ENCODE measurements around the gene ZBTB7C.

ZBTB7C gene

GRCh38 chr18:48310353-48310752, 98.8 kb downstream of the ZBTB7C start:
- H3K79me2 ChIP-seq (ENCODE audit: insufficient read depth, low read length): no peaks in the 10 kb centered on the region
- no peak for TF ChIP-seq EZH2 (IDR thresholded peaks at IDR 0.05; ENCODE audit: borderline replicate concordance, low read depth, low read length, severe bottlenecking)
- no peak for TF ChIP-seq CTCF (IDR thresholded peaks at IDR 0.05; ENCODE audit: borderline replicate concordance, extremely low read depth, low read length, poor library complexity, severe bottlenecking)
- no peak overlapping the region for H3K4me2 ChIP-seq (ENCODE audit: insufficient read depth, low read length)
- no peaks in the 10 kb centered on the region; the same call in 1 of the 2 replicates for H4K20me1 ChIP-seq (ENCODE audit: insufficient read depth, low read length)
- DNase-seq (no peak), ATAC-seq (ENCODE audit: insufficient read depth, low read depth) (no peak)
- no peak overlapping the region for H3K4me3 ChIP-seq (ENCODE audit: low read depth in 1 of 2, low read length in 2 of 2)
- no peak overlapping the region for H3K9ac ChIP-seq (ENCODE audit: low read depth, low read length)
- H3K9me3 ChIP-seq (ENCODE audit: insufficient read depth, low read length, severe bottlenecking): no peaks in the 10 kb centered on the region
- H3K27me3 ChIP-seq (ENCODE audit: insufficient read depth, low read length, poor library complexity): peaks cover 12% of the 10 kb centered on the region
- H3K27ac ChIP-seq (ENCODE audit: low read length): no peak overlapping the region
- H2AFZ ChIP-seq (ENCODE audit: low read depth, low read length): no peak overlapping the region
- H3K36me3 ChIP-seq (ENCODE audit: insufficient read depth, low read length): no peaks in the 10 kb centered on the region
- no peaks in the 10 kb centered on the region for H3K4me1 ChIP-seq (ENCODE audit: insufficient read depth, low read length)

GRCh38 chr18:48308755-48309575, 100.2 kb downstream of the ZBTB7C start:
- Histone ChIP-seq H3K4me2 (ENCODE audit: insufficient read depth, low read length) (no peak overlapping the region), H3K27ac (ENCODE audit: low read length) (no peak overlapping the region), H4K20me1 (ENCODE audit: insufficient read depth, low read length) (no peaks in the 10 kb centered on the region; the same call in 1 of the 2 replicates), H3K79me2 (ENCODE audit: insufficient read depth, low read length) (no peaks in the 10 kb centered on the region), H2AFZ (ENCODE audit: low read depth, low read length) (no peak overlapping the region), H3K9me3 (ENCODE audit: insufficient read depth, low read length, severe bottlenecking) (no peaks in the 10 kb centered on the region), H3K4me1 (ENCODE audit: insufficient read depth, low read length) (no peaks in the 10 kb centered on the region), H3K27me3 (ENCODE audit: insufficient read depth, low read length, poor library complexity) (peaks cover 12% of the 10 kb centered on the region), H3K4me3 (ENCODE audit: low read depth in 1 of 2, low read length in 2 of 2) (no peak overlapping the region), H3K36me3 (ENCODE audit: insufficient read depth, low read length) (no peaks in the 10 kb centered on the region), H3K9ac (ENCODE audit: low read depth, low read length) (no peak overlapping the region)
- TF ChIP-seq CTCF (IDR thresholded peaks at IDR 0.05; ENCODE audit: borderline replicate concordance, extremely low read depth, low read length, poor library complexity, severe bottlenecking): no peak
- TF ChIP-seq EZH2 (IDR thresholded peaks at IDR 0.05; ENCODE audit: borderline replicate concordance, low read depth, low read length, severe bottlenecking): no peak
- DNase-seq: no peak
- ATAC-seq (ENCODE audit: insufficient read depth, low read depth): no peak

GRCh38 chr18:48308027-48308635, 101.1 kb downstream of the ZBTB7C start:
- Histone ChIP-seq H2AFZ (ENCODE audit: low read depth, low read length) (no peak overlapping the region), H3K27me3 (ENCODE audit: insufficient read depth, low read length, poor library complexity) (peaks cover 12% of the 10 kb centered on the region), H4K20me1 (ENCODE audit: insufficient read depth, low read length) (no peaks in the 10 kb centered on the region; the same call in 1 of the 2 replicates), H3K79me2 (ENCODE audit: insufficient read depth, low read length) (no peaks in the 10 kb centered on the region), H3K27ac (ENCODE audit: low read length) (no peak overlapping the region), H3K36me3 (ENCODE audit: insufficient read depth, low read length) (no peaks in the 10 kb centered on the region), H3K4me2 (ENCODE audit: insufficient read depth, low read length) (no peak overlapping the region), H3K9ac (ENCODE audit: low read depth, low read length) (no peak overlapping the region), H3K4me3 (ENCODE audit: low read depth in 1 of 2, low read length in 2 of 2) (no peak overlapping the region), H3K9me3 (ENCODE audit: insufficient read depth, low read length, severe bottlenecking) (no peaks in the 10 kb centered on the region), H3K4me1 (ENCODE audit: insufficient read depth, low read length) (no peaks in the 10 kb centered on the region)
- no peak for TF ChIP-seq EZH2 (IDR thresholded peaks at IDR 0.05; ENCODE audit: borderline replicate concordance, low read depth, low read length, severe bottlenecking)
- TF ChIP-seq CTCF (IDR thresholded peaks at IDR 0.05; ENCODE audit: borderline replicate concordance, extremely low read depth, low read length, poor library complexity, severe bottlenecking): no peak
- DNase-seq (no peak), ATAC-seq (ENCODE audit: insufficient read depth, low read depth) (no peak)
